HL-60 (cell line): ENCODE data around the gene VTA1.

Experiments used
- DNase-seq, 2 experiments: peaks; one replicate each; pipeline ENCODE4 v3.0.0-alpha.2; 2010 to 2020; ENCODE audit warnings: low read depth in 1 of 2, low spot score in 1 of 2
- H3K27ac ChIP-seq: fragments of 250-450 bp; sonication (Bioruptor Pico); replicated peaks from 2 replicates; pipeline ENCODE4 v1.5.1; 2020; ENCODE audit warnings: mild to moderate bottlenecking, moderate library complexity
- H3K27me3 ChIP-seq: fragments of 250-450 bp; sonication (Bioruptor Pico); 2 replicates; pipeline ENCODE4 v1.5.1; 2021; ENCODE audit warnings: mild to moderate bottlenecking, moderate library complexity; ENCODE audit not compliant: insufficient read depth, poor library complexity, severe bottlenecking
- H3K4me3 ChIP-seq: replicated peaks from 2 replicates; pipeline ENCODE4 v1.5.1; 2011; ENCODE audit warnings: mild to moderate bottlenecking, control low read depth, low read length; ENCODE audit not compliant: insufficient read depth
- GABPA ChIP-seq: IDR thresholded peaks from 2 replicates; pipeline ENCODE4 v1.6.1; 2012; ENCODE audit warnings: low read depth
- POLR2AphosphoS5 ChIP-seq: IDR thresholded peaks from 2 replicates; pipeline ENCODE4 v1.6.1; 2012; ENCODE audit warnings: low read depth
- REST ChIP-seq: IDR thresholded peaks from 2 replicates; pipeline ENCODE4 v1.6.1; 2012; ENCODE audit warnings: low read depth; ENCODE audit not compliant: insufficient replicate concordance
- SPI1 ChIP-seq: IDR thresholded peaks from 2 replicates; pipeline ENCODE4 v1.6.1; 2012; ENCODE audit warnings: low read depth, mild to moderate bottlenecking, borderline replicate concordance
- TF ChIP-seq, protein P1 (sequence below): IDR thresholded peaks from one replicate; pipeline ENCODE4 v1.5.1; 2011; ENCODE audit warnings: low read length, control low read depth, inconsistent platforms; ENCODE audit not compliant: insufficient read depth

Gene VTA1

GRCh38 chr6:142262231-142262630, 115.2 kb downstream of the VTA1 start:
- no peak for DNase-seq
- TF ChIP-seq GABPA, result no peak
- TF ChIP-seq, protein P1, sequence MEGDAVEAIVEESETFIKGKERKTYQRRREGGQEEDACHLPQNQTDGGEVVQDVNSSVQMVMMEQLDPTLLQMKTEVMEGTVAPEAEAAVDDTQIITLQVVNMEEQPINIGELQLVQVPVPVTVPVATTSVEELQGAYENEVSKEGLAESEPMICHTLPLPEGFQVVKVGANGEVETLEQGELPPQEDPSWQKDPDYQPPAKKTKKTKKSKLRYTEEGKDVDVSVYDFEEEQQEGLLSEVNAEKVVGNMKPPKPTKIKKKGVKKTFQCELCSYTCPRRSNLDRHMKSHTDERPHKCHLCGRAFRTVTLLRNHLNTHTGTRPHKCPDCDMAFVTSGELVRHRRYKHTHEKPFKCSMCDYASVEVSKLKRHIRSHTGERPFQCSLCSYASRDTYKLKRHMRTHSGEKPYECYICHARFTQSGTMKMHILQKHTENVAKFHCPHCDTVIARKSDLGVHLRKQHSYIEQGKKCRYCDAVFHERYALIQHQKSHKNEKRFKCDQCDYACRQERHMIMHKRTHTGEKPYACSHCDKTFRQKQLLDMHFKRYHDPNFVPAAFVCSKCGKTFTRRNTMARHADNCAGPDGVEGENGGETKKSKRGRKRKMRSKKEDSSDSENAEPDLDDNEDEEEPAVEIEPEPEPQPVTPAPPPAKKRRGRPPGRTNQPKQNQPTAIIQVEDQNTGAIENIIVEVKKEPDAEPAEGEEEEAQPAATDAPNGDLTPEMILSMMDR, result no peak
- TF ChIP-seq SPI1, result no peak
- no peak for TF ChIP-seq POLR2AphosphoS5
- no peak for TF ChIP-seq REST

GRCh38 chr6:142265476-142265875, 118.4 kb downstream of the VTA1 start:
- Histone ChIP-seq H3K27ac (no peak overlapping the region), H3K27me3 (no peaks in the 10 kb centered on the region), H3K4me3 (no peak overlapping the region)
- DNase-seq, result no peak
- TF ChIP-seq REST (no peak), SPI1 (no peak), GABPA (no peak), POLR2AphosphoS5 (no peak)
- TF ChIP-seq, protein P1, result no peak

More at GRCh38 chr6:142262231-142262630, 115.2 kb downstream of the VTA1 start:
- Histone ChIP-seq H3K27me3 (no peaks in the 10 kb centered on the region), H3K27ac (no peak overlapping the region), H3K4me3 (no peak overlapping the region)

DNA sequence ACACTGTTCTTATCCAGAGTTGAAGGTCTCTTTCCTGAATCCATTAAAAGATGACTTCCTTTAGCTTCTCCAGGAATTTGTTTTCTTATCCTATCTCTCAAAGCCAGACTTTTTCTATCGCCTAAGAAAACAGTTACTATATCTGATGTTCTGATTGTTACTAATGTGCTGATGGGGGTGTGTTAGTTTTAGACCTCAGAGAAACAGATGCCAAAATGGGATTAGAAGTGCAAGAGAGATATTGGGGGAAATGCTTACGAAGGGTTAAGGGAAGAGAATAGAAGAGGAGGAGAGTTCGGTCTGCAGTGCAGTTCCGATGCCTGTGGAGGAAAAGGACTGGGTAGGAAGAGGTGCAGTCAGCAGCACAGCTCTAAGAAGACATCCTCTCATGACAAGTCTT, 119.0 kb downstream of the VTA1 start:
- TF ChIP-seq, protein P1, result no peak
- TF ChIP-seq REST (no peak), GABPA (no peak), SPI1 (no peak), POLR2AphosphoS5 (no peak)

More for the DNA sequence above, 119.0 kb downstream of the VTA1 start:
- H3K27ac ChIP-seq, result no peak overlapping the region
- no peaks in the 10 kb centered on the region for H3K27me3 ChIP-seq
- no peak for DNase-seq
- no peak overlapping the region for H3K4me3 ChIP-seq
